Superior temporal gyrus (tissue), 1 donor: ENCODE measurements around the gene PROS1.

Experiments
- DNase-seq: peaks from one replicate; pipeline ENCODE4 v3.0.0-alpha.2; 2016; ENCODE audit errors: extremely low spot score

PROS1 gene

DNA sequence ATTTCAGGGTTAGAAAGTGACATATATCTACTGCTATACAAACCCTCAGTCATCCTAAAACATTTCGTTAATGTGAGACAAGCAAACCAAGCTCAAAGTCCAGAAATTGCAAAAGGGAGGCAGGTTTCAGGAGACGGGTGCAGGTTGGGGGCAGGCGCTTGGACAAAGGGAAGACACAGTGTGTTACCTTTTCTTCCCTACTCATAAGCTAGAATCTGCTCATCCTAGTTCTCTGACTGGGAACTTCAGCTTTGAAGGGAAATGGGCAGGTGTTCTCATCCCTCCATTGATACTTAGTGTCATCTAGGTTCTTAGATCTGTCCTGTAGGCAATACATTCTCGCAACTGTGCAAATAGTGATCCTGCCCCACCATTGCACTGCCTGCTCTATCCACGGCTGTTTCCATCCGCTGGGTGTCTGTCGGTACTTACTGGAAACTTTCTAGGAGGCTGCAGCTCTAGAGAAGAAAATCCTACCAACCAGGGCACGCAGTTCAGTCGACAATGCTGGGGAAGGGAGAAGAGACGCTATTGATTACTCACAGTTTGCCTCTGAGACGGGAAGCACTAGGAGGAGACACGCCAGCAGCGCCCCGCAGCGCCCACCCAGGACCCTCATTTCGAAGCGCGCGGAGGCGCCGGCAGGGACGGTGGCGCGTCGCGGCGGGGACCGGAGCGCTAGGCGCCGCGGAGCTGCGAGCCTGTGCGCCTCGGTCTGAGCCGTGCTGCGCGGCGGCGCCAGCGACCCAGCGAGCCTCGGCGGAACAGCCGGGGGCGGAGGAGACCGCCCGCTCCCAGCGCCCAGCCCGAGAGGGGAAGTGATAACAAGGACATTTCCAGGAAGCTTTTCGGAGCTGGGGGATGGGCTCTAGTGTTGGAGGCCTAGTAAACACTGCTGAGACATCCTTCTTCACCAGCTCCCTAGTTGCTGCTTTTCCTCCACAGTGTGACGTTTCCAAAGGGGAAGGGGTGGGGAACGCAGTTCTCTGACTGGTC lies at the start of gene PROS1:
Gene PROS1 (minus strand): TSS at position 766 of the 996 bp plus-strand sequence. CDS start 147 bp downstream, at position 619.
- DNase-seq, result peak; percentile 73

DNA sequence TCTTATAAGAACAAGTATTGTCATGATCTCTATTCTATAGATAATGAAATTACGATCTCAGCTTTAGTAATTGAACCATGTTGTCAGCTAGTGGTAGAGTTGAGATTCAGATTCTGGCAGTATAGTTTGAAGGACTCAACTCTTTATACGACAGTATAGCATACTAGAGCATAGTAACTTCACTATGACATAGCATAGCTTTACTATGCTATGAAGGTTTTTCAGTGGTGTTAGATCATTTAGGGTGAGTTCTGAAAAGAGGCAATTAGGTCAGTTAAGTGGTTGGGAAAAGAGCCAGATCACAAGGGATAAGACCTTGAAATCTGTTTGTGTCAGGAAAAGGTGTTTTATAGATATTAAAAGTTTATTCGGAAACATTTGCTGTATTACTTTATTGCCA lies 46.6 kb upstream of the PROS1 start:
- no peak for DNase-seq

DNA sequence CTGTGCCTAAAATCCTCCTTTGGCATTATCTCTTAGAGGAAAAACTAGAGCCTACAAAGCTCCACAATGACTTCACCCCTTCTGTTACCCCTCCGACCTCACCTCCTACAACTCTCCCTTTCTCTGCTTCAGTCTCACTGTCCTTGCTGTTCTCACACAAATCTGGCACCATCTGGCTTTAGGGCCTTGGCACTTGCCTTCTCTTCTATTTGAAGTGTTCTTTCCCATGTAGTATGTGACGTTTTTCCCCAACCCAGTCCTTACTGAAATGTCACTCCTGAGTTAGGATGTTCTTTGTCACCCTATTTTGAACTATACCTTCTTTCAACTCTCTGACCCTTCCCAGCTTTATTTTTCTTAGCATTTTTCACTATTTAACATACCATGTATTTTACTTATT lies 46.0 kb upstream of the PROS1 start:
- DNase-seq, result no peak

DNA sequence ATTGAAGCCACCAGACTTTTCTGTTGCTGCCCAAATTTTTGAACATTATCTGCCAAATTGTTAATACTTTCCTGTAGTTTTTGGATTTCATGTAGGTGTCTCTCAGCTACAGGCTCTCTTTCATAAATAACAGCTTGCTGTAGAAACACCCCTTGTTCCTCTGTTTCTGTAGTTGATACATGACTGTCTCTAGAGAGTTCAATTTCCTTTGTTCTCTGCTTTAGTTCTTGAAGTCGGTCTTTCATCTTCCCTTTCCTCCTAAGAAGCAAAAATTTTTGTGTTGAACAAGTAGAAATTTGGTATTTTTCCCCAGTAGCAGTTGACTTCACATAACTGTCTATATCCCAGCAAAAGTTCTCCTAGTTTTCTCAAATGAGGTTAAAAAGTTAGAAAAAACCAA lies 41.3 kb upstream of the PROS1 start:
- no peak for DNase-seq

DNA sequence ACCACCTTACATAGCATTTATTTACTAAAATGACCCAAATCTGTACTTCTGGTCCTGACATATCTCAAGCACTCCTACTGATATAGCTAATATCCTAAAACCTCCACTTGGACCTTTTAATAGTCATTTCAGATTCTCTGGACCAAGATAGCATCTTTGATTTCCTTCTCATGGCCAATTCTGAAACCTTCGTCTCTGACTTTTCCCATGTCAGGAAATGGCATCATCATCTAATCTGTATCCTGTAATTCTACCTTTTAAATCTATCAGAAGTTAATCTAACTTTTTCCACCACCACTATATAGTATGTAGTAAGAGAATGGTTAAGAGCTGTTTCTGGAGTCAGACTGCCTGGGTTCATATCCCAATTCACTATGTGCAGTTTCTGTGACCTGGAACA lies 38.5 kb upstream of the PROS1 start:
- no peak for DNase-seq

DNA sequence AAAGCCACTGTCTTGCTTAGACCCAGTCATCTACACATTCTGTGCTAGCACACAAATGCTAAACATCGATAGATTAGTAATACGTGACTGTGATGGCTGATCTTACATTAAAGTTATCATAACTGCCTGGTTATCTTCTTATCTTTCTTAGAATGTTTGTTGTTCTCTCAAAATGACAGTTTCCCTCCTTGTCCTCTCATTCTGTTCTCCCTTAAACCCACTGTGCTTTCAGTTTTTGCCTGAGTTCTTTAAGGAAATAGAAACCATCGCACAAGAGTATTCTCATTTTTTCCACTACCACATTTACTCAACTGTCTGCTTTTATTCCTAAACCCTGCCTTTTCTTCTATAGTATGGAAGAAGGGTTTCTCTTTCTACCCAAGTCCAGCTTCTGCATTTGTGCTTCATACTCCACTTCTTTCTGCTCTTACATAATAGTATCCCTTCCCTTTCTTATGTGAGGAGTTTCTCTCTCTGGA lies 37.6 kb upstream of the PROS1 start:
- DNase-seq, result no peak

DNA sequence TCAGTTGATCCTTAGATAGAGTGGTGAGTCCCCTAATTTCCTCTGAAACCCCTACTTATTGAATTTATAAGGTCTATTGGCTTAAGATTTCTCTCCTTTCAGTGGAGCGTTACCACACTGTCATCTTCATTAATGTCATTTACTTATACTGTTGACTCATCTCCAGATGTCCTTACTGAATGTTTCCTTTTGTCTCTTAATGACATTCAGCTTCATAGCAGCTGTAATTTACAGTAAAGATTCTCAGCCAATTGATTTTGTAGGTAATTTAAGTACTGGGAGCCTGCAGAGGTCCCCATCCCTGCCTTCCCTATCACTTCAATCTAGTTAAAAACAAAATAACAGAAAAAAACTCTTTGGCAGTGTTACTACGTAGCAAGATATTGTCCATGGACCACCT lies 35.9 kb upstream of the PROS1 start:
- DNase-seq, result no peak

DNA sequence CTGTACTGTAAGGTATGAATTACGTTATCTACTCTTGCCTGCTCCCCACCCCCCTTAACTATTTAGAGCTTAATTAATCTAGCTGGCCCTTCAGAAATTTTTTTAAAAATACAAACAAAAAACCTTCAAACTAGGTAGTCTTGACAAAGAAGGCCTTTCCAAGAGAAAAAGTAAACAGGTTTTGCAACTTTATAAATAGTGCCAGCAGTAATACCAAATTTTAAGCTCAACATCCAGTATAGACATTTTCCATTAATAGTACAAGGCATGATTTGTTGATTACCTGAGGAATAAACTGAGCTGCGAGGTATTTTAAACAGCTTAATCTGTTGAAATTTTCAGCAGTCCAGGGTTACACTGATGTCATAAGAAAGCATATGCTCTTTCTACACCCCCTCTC lies 34.6 kb upstream of the PROS1 start:
- no peak for DNase-seq

DNA sequence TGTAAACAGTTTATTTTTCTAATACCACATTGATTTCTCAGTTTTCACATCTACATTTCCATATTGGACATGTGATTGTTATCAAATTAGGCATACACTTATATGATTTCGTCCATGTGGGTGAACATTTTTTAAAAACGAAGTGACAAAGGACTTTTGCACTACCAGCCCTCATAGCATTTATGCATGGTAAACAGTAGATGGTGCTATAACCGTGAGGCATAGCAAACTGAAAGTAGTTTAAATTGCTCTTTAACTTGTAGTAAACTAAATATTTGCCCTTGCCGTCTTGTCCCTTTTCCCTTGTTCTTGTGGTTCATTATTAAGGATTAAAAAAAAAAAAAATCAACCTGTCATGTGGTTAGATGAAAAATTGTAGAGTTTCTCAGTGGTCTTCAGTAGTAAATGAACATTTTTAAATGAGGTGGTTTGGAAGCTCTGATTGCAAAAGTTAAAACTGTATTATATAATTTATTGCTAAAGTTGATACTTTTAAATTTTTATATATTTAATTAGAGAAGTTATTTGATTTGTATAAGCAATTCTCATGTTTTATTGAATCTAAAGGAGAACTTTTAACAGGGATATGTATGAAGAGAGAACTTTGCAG lies 30.7 kb upstream of the PROS1 start:
- peak; percentile 82 for DNase-seq

DNA sequence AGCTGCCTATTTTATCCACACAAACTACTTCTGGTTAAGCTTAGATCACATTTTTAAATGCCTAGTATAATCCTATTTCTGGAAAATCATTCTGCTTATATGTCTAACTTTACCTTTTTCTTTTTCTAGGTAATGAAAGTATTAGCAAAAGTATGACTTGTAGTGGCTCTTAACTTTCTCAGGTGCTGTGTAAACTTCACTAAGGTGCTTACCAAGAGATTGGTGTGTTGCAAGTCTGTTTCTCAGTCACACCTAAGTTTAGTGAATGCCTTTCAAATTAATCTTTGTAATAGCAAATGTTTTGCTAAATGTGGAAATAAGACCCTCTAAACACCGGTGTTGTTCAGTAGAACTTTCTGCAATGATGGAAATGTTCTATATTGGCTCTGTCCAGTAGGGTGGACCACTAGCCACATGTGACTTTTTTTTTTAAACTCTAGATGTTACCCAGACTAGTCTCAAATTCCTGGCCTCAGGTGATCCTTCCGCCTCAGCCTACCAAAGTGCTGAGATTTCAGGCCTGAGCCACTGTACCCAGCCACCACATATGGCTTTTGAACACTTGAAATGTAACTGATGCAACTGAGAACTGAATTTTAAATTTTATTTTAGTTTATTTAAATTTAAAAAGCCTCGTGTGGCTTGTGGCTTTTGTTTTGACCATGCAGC lies 28.3 kb upstream of the PROS1 start:
- no peak for DNase-seq

DNA sequence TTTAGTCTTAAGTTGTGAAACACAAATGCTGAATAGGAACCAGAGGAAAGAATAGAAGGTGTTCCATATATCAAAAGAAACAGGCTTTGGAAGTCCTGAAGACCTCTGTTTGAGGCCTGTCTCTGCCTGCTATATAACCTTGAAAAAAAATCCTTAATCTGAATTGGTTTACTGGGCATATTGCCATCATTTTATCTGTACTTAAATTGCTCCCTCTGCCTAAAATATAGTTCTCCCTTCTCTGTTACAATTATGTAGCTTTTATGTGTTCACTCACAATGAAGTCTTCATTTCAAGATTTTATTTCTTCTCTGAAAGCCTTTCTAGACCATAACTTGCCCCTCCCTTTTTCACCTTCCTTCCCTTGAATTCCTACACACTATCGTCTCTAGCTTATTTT lies 27.5 kb upstream of the PROS1 start:
- DNase-seq, result no peak

DNA sequence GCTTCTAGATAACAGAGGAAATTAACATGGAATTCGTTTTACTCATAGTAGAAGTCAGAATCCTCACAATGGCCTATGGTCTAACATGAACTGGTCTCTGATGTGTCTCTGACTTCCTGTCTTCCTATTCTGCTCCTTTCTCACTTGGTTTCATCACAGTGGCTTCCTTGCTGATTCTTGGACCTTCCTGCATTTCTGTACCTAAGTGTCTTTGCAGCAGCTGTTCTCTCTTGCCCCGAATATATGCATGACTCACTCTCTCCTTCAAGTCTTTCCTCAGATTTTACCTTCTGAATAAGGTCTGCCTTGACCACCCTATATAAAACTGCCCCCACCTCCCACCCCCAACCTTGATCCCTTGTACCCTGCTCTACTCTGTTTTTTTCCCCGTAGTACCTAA lies 20.4 kb upstream of the PROS1 start:
- DNase-seq, result no peak

DNA sequence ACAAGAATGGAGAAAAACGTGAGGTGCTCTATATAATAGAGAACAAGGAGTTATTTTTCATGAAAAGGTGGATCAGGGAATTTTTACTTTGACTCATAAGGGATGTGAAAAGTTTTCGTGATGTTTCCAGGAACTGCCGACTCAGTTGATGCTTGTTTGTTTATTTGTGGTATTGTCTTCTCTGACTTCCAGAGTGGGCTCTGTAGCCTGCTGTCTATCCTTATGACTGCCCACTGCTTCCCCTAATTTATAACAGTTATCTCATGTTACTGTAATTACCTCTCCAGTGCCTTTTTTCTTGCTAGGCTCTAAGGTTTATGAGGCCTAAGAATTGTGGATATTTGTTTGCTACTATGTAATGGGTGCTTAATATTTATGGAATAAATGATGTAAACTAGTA lies 18.5 kb upstream of the PROS1 start:
- DNase-seq, result no peak

DNA sequence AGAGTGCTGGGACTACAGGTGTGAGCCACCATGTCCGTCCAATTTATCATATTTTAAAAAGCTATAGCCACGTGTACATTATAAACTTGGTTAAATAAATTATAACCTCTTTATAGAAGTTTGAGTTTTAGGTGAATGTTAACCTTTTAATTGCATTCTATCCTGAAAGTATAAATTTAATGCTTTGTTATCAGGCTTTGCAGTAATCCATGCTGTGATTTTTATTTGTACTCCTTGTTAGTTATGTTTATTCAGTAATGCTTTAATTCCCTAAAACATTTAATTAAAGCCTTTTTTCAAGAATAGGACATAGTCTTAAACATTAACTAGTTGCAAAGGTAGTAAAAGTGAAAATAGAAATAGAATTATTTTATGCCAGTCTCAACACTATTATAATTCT lies 17.9 kb upstream of the PROS1 start:
- no peak for DNase-seq

DNA sequence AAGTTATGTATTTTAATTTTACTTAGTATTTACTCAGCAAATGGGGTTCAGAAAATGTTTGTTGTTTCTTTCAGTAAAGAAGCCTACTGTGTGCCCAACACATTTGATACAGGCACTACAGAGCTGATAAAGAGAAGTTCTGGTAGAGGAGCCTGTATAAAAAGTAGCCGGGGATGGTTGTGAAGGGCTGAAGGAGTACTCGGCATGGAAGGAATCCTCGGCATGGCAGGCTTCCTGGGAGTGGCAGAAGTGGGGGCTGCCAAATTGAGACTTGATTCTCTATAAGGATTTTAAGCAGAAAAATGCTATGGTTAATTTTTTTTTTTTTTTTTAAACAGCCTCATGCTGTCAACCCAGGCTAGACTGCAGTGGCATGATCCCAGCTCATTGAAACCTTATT lies 15.5 kb upstream of the PROS1 start:
- no peak for DNase-seq

DNA sequence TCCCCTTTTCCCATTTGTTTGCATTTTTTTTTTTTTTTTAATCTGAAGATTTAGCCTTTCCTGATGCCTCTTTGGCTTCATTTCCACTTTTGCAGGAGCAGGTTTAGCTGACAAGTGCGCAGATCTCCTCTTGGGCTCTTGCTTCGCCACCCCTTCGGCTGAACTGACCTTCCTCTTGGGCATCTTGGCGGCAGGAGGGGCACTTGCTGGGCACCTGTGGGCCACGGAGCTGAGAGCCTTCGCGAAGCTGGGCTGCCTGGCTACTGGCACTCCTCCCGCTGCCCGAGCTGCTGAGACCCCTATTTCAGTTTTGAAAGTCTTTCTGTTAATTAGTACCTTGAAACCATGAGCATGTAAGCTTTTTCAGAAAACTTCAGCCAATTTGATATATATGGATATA lies 15.1 kb upstream of the PROS1 start:
- DNase-seq, result no peak

DNA sequence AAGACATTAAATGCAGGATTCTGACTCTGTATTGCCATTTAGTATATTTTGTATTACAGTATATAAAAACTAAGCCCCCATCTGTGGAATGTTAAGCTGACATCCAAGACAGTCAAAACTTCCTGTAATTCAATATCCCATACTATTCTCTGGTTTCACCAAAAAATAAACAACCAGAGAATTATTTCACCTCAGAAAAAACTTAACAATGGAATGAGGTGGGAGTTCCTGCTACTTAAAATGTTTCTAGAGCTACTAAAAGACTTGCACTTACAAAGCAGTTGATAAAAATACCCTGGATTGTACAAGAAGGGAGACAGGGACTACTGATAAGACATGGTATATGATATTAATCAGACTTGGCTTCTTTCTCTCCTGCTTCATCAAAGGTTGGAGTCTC lies 14.6 kb upstream of the PROS1 start:
- DNase-seq, result no peak

DNA sequence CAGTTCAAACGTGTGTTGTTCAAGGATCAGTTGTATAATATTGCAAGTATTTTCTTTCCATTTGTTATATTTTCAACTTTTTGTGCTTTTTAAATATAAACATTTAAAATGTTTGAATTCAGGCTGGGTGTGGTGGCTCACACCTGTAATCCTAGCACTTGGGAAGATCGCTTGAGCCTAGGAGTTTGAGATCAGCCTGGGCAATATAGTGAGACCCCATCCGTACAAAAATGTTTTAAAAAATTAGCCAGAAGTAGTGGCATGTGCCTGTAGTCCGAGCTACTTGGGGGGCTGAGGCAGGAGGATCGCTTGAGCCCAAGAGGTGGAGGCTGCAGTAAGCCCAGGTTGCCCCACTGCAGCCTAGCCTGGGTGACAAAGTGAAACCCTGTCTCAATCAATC lies 10.9 kb upstream of the PROS1 start:
- no peak for DNase-seq

DNA sequence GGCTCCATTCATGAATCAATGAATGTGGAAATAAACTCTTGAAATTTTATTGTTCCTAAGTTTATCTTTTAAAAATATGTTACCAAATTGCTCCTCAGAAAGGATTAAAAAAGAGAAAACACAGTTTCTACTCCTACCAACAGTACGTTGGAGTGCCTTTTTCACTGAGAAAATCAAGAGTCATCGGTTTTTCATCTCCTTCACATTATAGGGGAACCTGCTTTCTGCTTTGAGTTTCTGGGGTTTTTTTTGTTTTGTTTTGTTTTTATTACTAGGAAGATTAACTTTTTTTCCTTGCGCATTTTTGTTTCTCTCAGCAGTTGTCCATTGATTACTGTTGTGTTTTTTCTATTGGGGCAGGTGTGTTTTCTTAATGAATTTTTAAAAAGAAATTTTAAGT lies 9.7 kb upstream of the PROS1 start:
- DNase-seq, result no peak

DNA sequence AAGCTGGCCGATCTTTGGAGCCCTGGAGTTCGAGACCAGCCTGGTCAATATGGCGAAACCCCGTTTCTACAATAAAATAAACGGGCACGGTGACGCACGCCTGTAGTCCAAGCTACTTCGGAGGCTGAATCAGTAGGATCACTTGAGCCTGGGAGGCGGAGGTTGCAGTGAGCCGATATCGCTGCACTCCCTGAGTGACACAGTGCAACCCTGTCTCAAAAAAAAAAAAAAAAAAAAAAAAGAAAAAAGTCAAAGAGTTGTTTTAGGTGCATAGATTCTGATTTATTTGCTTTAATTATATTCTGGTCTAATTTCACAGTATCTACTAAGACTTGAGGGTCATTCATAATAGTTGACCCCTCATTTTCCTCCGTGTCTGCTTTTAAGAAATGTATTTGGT lies 8.0 kb upstream of the PROS1 start:
- DNase-seq, result no peak

DNA sequence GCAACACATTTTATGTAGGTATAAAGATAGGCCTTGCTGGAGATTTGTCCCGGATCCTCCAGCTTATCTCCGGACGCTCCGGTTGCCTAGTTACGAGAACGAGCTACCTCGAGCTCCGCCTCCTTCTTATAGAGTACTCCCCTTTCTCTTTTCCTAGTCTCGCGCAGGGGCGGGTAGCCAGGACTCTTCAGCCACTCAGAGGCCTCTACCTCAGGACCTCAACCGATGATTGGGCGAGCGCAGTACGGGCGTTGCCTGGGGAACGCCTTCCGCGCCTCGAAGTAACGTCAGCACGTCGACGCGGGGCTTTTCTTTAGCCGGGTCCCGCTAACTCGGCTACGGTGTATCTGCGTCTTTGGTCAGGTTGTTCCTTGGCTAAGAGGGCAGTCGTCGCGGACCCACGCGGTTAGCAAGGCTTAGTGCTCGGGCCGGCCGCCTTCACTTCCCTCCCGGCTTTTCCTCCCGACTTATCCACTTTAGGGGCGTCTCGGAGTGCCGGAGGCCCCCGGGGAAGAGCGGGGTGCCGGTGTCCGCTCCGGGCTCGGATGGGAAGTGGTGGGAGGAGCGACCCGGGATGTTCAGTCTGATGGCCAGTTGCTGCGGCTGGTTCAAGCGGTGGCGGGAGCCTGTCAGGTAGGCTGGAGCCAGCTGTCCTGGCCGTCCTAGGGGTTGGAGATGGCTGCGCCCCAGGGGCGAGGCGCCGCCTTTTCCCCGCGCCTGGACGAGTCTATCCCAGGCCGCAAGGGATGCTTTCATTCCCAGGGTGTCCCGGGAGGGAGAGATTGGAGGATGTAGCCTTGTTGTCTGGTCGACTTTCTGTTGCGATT lies 6.4 kb upstream of the PROS1 start, which contains the start of gene ARL13B:
Gene ARL13B (plus strand): TSS at position 306 of the 827 bp plus-strand sequence. CDS start 269 bp downstream, at position 575.
- DNase-seq, result peak; percentile 98

DNA sequence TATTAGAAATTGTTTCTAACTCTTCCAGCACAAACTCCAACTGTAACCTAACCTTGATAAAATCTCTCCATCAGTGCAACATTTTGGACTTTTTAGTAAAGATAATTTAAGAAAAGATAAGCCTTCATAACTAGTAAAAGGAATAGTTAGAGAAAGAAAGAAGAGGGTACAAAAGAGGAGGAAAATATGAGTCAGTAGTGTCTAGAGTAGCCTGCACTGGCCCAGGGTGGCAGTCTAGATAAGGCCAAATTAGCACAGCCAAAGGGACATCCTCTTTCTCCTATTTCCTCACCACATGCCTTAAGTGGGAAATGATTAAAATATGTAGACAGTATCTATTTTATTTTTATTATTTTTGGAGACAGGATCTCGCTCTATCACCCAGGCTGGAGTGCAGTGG lies 3.7 kb downstream of the PROS1 start:
- DNase-seq, result no peak
